Measurements from ENCODE around the gene SLC22A13.

- TF ChIP-seq POLR2A (IDR thresholded peaks at IDR 0.05) (no peak), CTCF (IDR thresholded peaks at IDR 0.05) (no peak)
These were observed 19.7 kb upstream of the SLC22A13 start for GRCh38 chr3:38245930-38246329.

Data from esophagus squamous epithelium (tissue), 4 donors.